ENCODE measurements around the gene SGIP1. TPM values are rescaled to one million over a fixed set of nuclear protein-coding genes. Genes with fewer than 3 reads are reported as not detected.
A peak's percentile ranks its signal among the peaks of the same experiment; 100 is the strongest.

Gene SGIP1
- total RNA-seq: 10 to 100 TPM in 1 of 2 donors, 1 to 10 TPM in 1; 5.6 to 17.0 TPM
- 1 to 10 TPM; 2.7 to 3.9 TPM for polyA plus RNA-seq
- long read RNA-seq, donor 1: 0 reads
- long read RNA-seq, donor 2, partial matches to known transcripts: 0 of 1 reads
- long read RNA-seq, donor 2, other reads (novel, unspliced or antisense): 0 of 1 reads
- long read RNA-seq, donor 3: 0 reads
- long read RNA-seq, donor 4: 0 reads
- long read RNA-seq, donor 5, partial matches to known transcripts: 0 of 2 reads
- long read RNA-seq, donor 5, other reads (novel, unspliced or antisense): 0 of 2 reads

GRCh38 chr1:66533804-66534740 is at the start of gene SGIP1:
Gene SGIP1, plus strand, starts transcription at chr1:66534153. Its CDS starts 206 bp downstream, at chr1:66534359.
- WGBS, 2 donors: 22 to 27% methylated on average over 25 of the region's 25 CpGs

GRCh38 chr1:66489151-66489550 is 44.8 kb upstream of the SGIP1 start:
- no peak overlapping the region for H3K9ac ChIP-seq (ENCODE audit: insufficient read depth in 1 of 2, low read length in 2 of 2)
- H3K27ac ChIP-seq (ENCODE audit: low read depth in 1 of 2, low read length in 1 of 2): no peak overlapping the region
- no peaks in the 10 kb centered on the region for H3K36me3 ChIP-seq (ENCODE audit: control insufficient read depth in 4 of 4, insufficient read depth in 4 of 4, low read length in 4 of 4)
- TF ChIP-seq CTCF (IDR thresholded peaks at IDR 0.05; ENCODE audit: control extremely low read depth, extremely low read depth): no peak
- no peaks in the 10 kb centered on the region for H3K9me3 ChIP-seq (ENCODE audit: control insufficient read depth in 4 of 4, insufficient read depth in 3 of 4, low read length in 3 of 4)
- WGBS, 2 donors: 32 to 60% methylated on average over 2 of the region's 2 CpGs
- no peak overlapping the region for H3K4me3 ChIP-seq
- H3K4me1 ChIP-seq (ENCODE audit: control insufficient read depth in 5 of 5, insufficient read depth in 5 of 5, low read length in 5 of 5): peaks cover 0 to 5% (median 0%) of the 10 kb centered on the region in 5 donors
- no peaks in the 10 kb centered on the region for H3K27me3 ChIP-seq (ENCODE audit: control insufficient read depth in 3 of 3, insufficient read depth in 3 of 3, low read length in 2 of 3)
- DNase-seq: no peak
- no peak for ATAC-seq (ENCODE audit: insufficient read depth, low FRiP score)

More at GRCh38 chr1:66533804-66534740, at the start of gene SGIP1:
- no peak for TF ChIP-seq CTCF (IDR thresholded peaks at IDR 0.05; ENCODE audit: control extremely low read depth, extremely low read depth)
- Histone ChIP-seq H3K9ac (ENCODE audit: insufficient read depth in 1 of 2, low read length in 2 of 2) (peak within 1 kb of the TSS; percentile 81 to 82), H3K36me3 (ENCODE audit: control insufficient read depth in 4 of 4, insufficient read depth in 4 of 4, low read length in 4 of 4) (no peaks in the 10 kb centered on the region), H3K27me3 (ENCODE audit: control insufficient read depth in 3 of 3, insufficient read depth in 3 of 3, low read length in 2 of 3) (no peaks in the 10 kb centered on the region), H3K4me3 (peak within 1 kb of the TSS; percentile 22), H3K4me1 (ENCODE audit: control insufficient read depth in 5 of 5, insufficient read depth in 5 of 5, low read length in 5 of 5) (peaks cover 0 to 31% (median 7%) of the 10 kb centered on the region in 5 donors), H3K9me3 (ENCODE audit: control insufficient read depth in 4 of 4, insufficient read depth in 3 of 4, low read length in 3 of 4) (peaks cover 0 to 6% (median 0%) of the 10 kb centered on the region in 4 donors), H3K27ac (ENCODE audit: low read depth in 1 of 2, low read length in 1 of 2) (peak within 1 kb of the TSS; percentile 55 to 80)
- DNase-seq (peak; percentile 80 to 88 (median 80)), ATAC-seq (ENCODE audit: insufficient read depth, low FRiP score) (peak; percentile 39)

- Histone ChIP-seq H3K4me3 (no peak overlapping the region), H3K9me3 (ENCODE audit: control insufficient read depth in 4 of 4, insufficient read depth in 3 of 4, low read length in 3 of 4) (no peaks in the 10 kb centered on the region), H3K27me3 (ENCODE audit: control insufficient read depth in 3 of 3, insufficient read depth in 3 of 3, low read length in 2 of 3) (no peaks in the 10 kb centered on the region), H3K9ac (ENCODE audit: insufficient read depth in 1 of 2, low read length in 2 of 2) (no peak overlapping the region), H3K27ac (ENCODE audit: low read depth in 1 of 2, low read length in 1 of 2) (no peak overlapping the region), H3K4me1 (ENCODE audit: control insufficient read depth in 5 of 5, insufficient read depth in 5 of 5, low read length in 5 of 5) (peaks cover 0 to 5% (median 0%) of the 10 kb centered on the region in 5 donors), H3K36me3 (ENCODE audit: control insufficient read depth in 4 of 4, insufficient read depth in 4 of 4, low read length in 4 of 4) (no peaks in the 10 kb centered on the region)
- no peak for ATAC-seq (ENCODE audit: insufficient read depth, low FRiP score)
- no peak for TF ChIP-seq CTCF (IDR thresholded peaks at IDR 0.05; ENCODE audit: control extremely low read depth, extremely low read depth)
- DNase-seq: no peak
- WGBS, 2 donors: 49 to 69% methylated on average over 2 of the region's 2 CpGs
Observed at GRCh38 chr1:66489972-66490601, 43.9 kb upstream of the SGIP1 start.
